ENCODE results near the gene ENTREP3.

GRCh38 chr1:155241841-155242264 is 13.4 kb downstream of the ENTREP3 start:
- TF ChIP-seq CTCF (IDR thresholded peaks at IDR 0.05; ENCODE audit: low read depth, low read length) = no peak
- TF ChIP-seq EZH2phosphoT487 (IDR thresholded peaks at IDR 0.05; ENCODE audit: low read depth) = no peak
